ENCODE results near the gene CAGE1. TPM values are rescaled to one million over a fixed set of nuclear protein-coding genes. Genes with fewer than 3 reads are reported as not detected.

The CAGE1 gene
- total RNA-seq, 2 experiments from 2014 or later: 0.12 to 0.22 TPM

- H3K4me3 Mint-ChIP-seq: no peak overlapping the region
- peaks cover 9% of the 10 kb centered on the region for H3K36me3 Mint-ChIP-seq
- ChIA-PET CTCF (no interaction called here), POLR2A (no interaction called here)
- no peaks in the 10 kb centered on the region for H3K27me3 Mint-ChIP-seq
- H3K27ac Mint-ChIP-seq: no peak overlapping the region
- no peaks in the 10 kb centered on the region for H3K9me3 Mint-ChIP-seq
- intact Hi-C loops (cut with micrococcal nuclease): no loop called here
- no peak for DNase-seq
- no peaks in the 10 kb centered on the region for H3K4me1 Mint-ChIP-seq (ENCODE audit: low read depth)
These were observed 34.5 kb upstream of the CAGE1 start for GRCh38 chr6:7424058-7424457.

DNA sequence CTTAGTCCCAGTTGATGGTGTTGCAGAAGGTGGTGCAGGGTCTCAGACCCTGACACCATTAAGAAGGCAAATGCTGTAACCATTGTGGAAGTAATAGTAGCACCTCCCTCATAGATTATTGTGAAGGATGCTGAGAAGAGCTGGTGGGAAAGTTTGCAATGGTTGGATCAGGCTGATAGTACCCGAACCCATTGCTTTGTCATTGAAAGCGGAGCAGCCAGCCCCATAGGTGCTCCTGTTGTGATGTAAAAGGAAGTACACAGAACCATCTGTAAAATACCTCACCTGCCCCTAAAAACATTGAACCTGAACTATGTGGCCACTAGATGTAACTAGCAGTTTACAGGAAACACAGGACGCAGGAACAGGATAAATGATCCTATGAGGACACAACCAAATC, 31.5 kb upstream of the CAGE1 start:
- POLR2A ChIA-PET: no interaction called here
- Mint-ChIP-seq H3K36me3 (peaks cover 23% of the 10 kb centered on the region), H3K4me3 (no peak overlapping the region), H3K9me3 (no peaks in the 10 kb centered on the region), H3K27me3 (no peaks in the 10 kb centered on the region), H3K27ac (no peak overlapping the region), H3K4me1 (ENCODE audit: low read depth) (no peaks in the 10 kb centered on the region)
- CTCF ChIA-PET: no interaction called here
- intact Hi-C loops (cut with micrococcal nuclease): no loop called here
- no peak for DNase-seq

GRCh38 chr6:7419065-7419464, 29.5 kb upstream of the CAGE1 start:
- Mint-ChIP-seq H3K27ac (no peak overlapping the region), H3K4me3 (no peak overlapping the region), H3K27me3 (no peaks in the 10 kb centered on the region), H3K9me3 (no peaks in the 10 kb centered on the region), H3K4me1 (ENCODE audit: low read depth) (no peaks in the 10 kb centered on the region), H3K36me3 (peaks cover 39% of the 10 kb centered on the region)
- no peak for DNase-seq
- POLR2A ChIA-PET: no interaction called here
- CTCF ChIA-PET: no interaction called here
- intact Hi-C loops (cut with micrococcal nuclease): no loop called here

GRCh38 chr6:7418238-7418905, 28.8 kb upstream of the CAGE1 start:
- no peaks in the 10 kb centered on the region for H3K27me3 Mint-ChIP-seq
- ChIA-PET CTCF (no interaction called here), POLR2A (no interaction called here)
- peaks cover 42% of the 10 kb centered on the region for H3K36me3 Mint-ChIP-seq
- H3K27ac Mint-ChIP-seq: no peak overlapping the region
- H3K4me3 Mint-ChIP-seq: no peak overlapping the region
- H3K4me1 Mint-ChIP-seq (ENCODE audit: low read depth): no peaks in the 10 kb centered on the region
- no peak for DNase-seq
- no peaks in the 10 kb centered on the region for H3K9me3 Mint-ChIP-seq
- intact Hi-C loops (cut with micrococcal nuclease): no loop called here

DNA sequence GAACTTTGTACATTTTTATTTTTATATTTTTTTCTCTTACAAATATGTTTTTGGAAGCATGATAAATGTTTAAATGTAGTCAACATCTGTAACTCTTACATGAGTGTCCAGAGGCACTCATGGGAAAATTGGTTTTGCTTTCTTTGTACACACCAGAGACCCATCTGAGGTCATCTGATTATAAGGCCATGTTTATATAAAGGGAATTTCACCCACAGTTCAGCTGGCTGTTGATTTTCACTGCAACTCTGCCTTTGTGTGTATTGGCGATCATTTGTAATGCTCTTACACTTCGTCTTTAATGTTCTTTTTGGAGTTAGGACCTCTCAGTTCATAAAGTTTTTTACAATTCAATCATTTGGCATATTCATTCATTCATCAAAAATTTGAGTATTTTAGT, 28.1 kb upstream of the CAGE1 start:
- no peak for DNase-seq
- no peaks in the 10 kb centered on the region for H3K4me1 Mint-ChIP-seq (ENCODE audit: low read depth)
- CTCF ChIA-PET: no interaction called here
- no peaks in the 10 kb centered on the region for H3K27me3 Mint-ChIP-seq
- peaks cover 46% of the 10 kb centered on the region for H3K36me3 Mint-ChIP-seq
- H3K4me3 Mint-ChIP-seq: no peak overlapping the region
- intact Hi-C loops (cut with micrococcal nuclease): no loop called here
- H3K9me3 Mint-ChIP-seq: no peaks in the 10 kb centered on the region
- POLR2A ChIA-PET: no interaction called here
- H3K27ac Mint-ChIP-seq: no peak overlapping the region

DNA sequence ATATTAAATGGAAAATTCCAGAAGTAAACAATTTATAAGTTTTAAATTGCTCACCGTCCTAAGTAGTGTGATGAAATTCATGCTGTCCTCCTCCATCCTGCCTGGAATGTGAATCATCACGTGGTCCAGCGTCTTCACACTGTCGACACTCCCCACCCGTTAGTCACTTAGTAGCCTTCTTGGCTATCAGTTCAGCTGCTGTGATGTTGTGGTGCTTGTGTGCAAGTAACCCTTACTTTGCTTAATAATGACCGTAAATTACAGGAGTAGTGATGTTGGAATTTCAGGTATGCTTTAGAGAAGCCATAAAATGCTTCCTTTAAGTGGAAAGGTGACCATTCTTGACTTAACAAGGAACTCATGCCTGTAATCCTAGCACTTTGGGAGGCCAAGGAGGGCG, 25.3 kb upstream of the CAGE1 start:
- POLR2A ChIA-PET: no interaction called here
- no peaks in the 10 kb centered on the region for H3K4me1 Mint-ChIP-seq (ENCODE audit: low read depth)
- intact Hi-C loops (cut with micrococcal nuclease): no loop called here
- H3K36me3 Mint-ChIP-seq: peaks cover 57% of the 10 kb centered on the region
- no peaks in the 10 kb centered on the region for H3K9me3 Mint-ChIP-seq
- CTCF ChIA-PET: no interaction called here
- DNase-seq: no peak
- H3K4me3 Mint-ChIP-seq: no peak overlapping the region
- no peak overlapping the region for H3K27ac Mint-ChIP-seq
- no peaks in the 10 kb centered on the region for H3K27me3 Mint-ChIP-seq

GRCh38 chr6:7413151-7413823, 23.7 kb upstream of the CAGE1 start:
- no peak overlapping the region for H3K4me3 Mint-ChIP-seq
- DNase-seq: no peak
- H3K36me3 Mint-ChIP-seq: peaks cover 51% of the 10 kb centered on the region
- H3K27ac Mint-ChIP-seq: no peak overlapping the region
- CTCF ChIA-PET: no interaction called here
- no peaks in the 10 kb centered on the region for H3K9me3 Mint-ChIP-seq
- no peaks in the 10 kb centered on the region for H3K4me1 Mint-ChIP-seq (ENCODE audit: low read depth)
- intact Hi-C loops (cut with micrococcal nuclease): no loop called here
- H3K27me3 Mint-ChIP-seq: no peaks in the 10 kb centered on the region
- POLR2A ChIA-PET: no interaction called here

DNA sequence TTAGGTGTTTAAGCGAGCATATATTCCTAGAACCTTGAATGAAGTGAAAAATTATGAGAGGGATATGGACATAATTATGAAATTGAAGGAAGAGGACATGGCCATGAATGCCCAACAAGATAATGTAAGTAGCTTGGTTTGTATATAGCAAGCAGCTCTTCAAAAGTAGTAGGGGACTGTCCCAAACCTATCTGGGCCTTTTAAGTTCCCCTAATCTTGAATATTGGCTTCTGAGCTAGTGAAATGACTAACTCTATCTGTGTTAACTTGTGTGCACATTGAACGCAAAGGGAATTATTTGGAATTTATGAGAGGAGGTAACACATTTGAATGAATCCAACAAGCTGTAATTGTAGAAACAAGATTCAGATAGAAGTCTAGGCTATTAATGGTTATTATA, 21.8 kb upstream of the CAGE1 start:
- Mint-ChIP-seq H3K36me3 (peaks cover 53% of the 10 kb centered on the region), H3K27me3 (no peaks in the 10 kb centered on the region), H3K4me3 (no peak overlapping the region), H3K4me1 (ENCODE audit: low read depth) (no peaks in the 10 kb centered on the region), H3K27ac (no peak overlapping the region), H3K9me3 (no peaks in the 10 kb centered on the region)
- intact Hi-C loops (cut with micrococcal nuclease): no loop called here
- POLR2A ChIA-PET: no interaction called here
- DNase-seq: no peak
- CTCF ChIA-PET: no interaction called here

DNA sequence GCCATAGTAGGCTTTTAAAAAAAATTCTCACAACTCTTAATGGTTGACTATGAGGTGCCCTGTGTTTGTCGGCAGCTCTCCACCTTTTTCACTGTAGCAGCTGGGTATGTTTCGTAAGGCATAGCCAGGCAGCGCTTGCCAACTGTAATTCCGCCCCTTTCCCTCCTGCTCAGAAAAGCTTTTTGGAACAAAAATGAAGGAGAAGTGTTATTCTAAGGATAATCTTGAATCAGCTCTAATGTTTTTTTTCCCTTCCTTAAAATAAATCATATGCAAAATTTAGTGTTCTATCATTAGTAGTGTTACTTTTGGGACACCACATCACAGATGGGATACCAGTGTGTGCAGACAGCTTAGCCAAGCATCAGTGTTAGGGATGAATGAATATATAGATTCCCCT, 21.3 kb upstream of the CAGE1 start:
- Mint-ChIP-seq H3K27ac (no peak overlapping the region), H3K27me3 (no peaks in the 10 kb centered on the region), H3K4me1 (ENCODE audit: low read depth) (no peaks in the 10 kb centered on the region), H3K9me3 (no peaks in the 10 kb centered on the region), H3K36me3 (peaks cover 55% of the 10 kb centered on the region), H3K4me3 (no peak overlapping the region)
- no peak for DNase-seq
- POLR2A ChIA-PET: no interaction called here
- CTCF ChIA-PET: no interaction called here
- intact Hi-C loops (cut with micrococcal nuclease): no loop called here

- Mint-ChIP-seq H3K27me3 (no peaks in the 10 kb centered on the region), H3K4me1 (ENCODE audit: low read depth) (no peaks in the 10 kb centered on the region), H3K36me3 (peaks cover 55% of the 10 kb centered on the region), H3K4me3 (no peak overlapping the region), H3K27ac (no peak overlapping the region), H3K9me3 (no peaks in the 10 kb centered on the region)
- POLR2A ChIA-PET: no interaction called here
- CTCF ChIA-PET: no interaction called here
- intact Hi-C loops (cut with micrococcal nuclease): no loop called here
- no peak for DNase-seq
These were observed 20.2 kb upstream of the CAGE1 start for GRCh38 chr6:7409740-7410139.

GRCh38 chr6:7406743-7407142, 17.2 kb upstream of the CAGE1 start:
- no peak overlapping the region for H3K4me3 Mint-ChIP-seq
- no peaks in the 10 kb centered on the region for H3K27me3 Mint-ChIP-seq
- no peak for DNase-seq
- no peak overlapping the region for H3K27ac Mint-ChIP-seq
- H3K9me3 Mint-ChIP-seq: no peaks in the 10 kb centered on the region
- peaks cover 58% of the 10 kb centered on the region for H3K36me3 Mint-ChIP-seq
- ChIA-PET POLR2A (no interaction called here), CTCF (no interaction called here)
- no peaks in the 10 kb centered on the region for H3K4me1 Mint-ChIP-seq (ENCODE audit: low read depth)
- intact Hi-C loops (cut with micrococcal nuclease): no loop called here

DNA sequence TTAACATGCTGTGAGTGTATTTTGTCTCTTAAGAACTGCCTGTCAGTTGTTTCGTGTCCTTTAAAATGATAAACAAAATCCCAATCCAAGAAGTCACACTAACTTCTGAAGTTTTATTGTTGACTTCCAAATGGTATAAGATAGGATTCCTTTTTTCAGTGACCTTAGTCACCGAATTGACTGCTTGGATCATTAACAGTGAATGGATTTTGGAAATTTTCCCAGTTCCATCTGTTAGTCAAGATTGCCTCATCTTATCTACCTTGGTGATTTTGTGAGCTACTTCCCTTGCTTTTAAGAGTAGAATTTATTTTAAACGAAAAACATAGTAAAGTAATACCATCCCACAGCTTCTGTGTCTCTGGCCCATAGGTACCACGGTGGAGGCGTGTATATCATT, 15.0 kb upstream of the CAGE1 start:
- Mint-ChIP-seq H3K36me3 (peaks cover 54% of the 10 kb centered on the region), H3K9me3 (no peaks in the 10 kb centered on the region), H3K27me3 (no peaks in the 10 kb centered on the region), H3K27ac (no peak overlapping the region), H3K4me3 (no peak overlapping the region), H3K4me1 (ENCODE audit: low read depth) (no peaks in the 10 kb centered on the region)
- intact Hi-C loops (cut with micrococcal nuclease): no loop called here
- CTCF ChIA-PET: interaction anchor here (1.1 to 1.8 kb wide), 2 partner anchors 10 to 101 kb away, joined by 4 to 6 read pairs; no protein-coding TSS in a partner anchor
- no peak for DNase-seq
- POLR2A ChIA-PET: no interaction called here

DNA sequence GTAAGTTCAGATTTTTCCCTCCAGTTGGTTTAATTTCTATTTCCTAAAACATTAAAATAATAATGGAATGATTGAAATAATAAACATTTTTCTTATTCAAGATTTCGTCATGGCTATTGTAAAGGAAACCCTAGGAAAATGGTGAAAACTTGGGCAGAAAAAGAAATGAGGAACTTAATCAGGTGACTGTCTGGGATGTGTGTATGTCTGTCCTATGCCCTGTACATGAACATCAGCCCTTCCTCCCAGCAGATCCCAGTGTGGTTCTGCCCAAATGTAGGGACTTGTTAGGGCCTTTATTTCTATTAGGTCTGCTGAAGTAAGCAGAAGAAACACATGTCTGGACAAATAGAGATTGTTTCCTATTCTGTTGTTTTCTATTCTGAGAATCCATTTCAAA, 13.2 kb upstream of the CAGE1 start:
- no peaks in the 10 kb centered on the region for H3K27me3 Mint-ChIP-seq
- CTCF ChIA-PET: no interaction called here
- POLR2A ChIA-PET: no interaction called here

More for the DNA sequence above, 13.2 kb upstream of the CAGE1 start:
- Mint-ChIP-seq H3K27ac (no peak overlapping the region), H3K4me3 (no peak overlapping the region), H3K36me3 (peaks cover 56% of the 10 kb centered on the region), H3K4me1 (ENCODE audit: low read depth) (no peaks in the 10 kb centered on the region), H3K9me3 (no peaks in the 10 kb centered on the region)
- intact Hi-C loops (cut with micrococcal nuclease): no loop called here
- DNase-seq: no peak

Data from activated CD4-positive, alpha-beta memory T cell treated with anti-CD3 and anti-CD28 coated beads for 36 hours (primary cell).